HG02623 (cell line): ENCODE measurements around the gene GABRA6.

Experiments
- ATAC-seq: cut with Tn5 transposase; IDR thresholded peaks from one replicate; pipeline ENCODE4 v1.9.1; 2021; ENCODE audit warnings: moderate library complexity; ENCODE audit not compliant: unreplicated experiment

Gene GABRA6

DNA sequence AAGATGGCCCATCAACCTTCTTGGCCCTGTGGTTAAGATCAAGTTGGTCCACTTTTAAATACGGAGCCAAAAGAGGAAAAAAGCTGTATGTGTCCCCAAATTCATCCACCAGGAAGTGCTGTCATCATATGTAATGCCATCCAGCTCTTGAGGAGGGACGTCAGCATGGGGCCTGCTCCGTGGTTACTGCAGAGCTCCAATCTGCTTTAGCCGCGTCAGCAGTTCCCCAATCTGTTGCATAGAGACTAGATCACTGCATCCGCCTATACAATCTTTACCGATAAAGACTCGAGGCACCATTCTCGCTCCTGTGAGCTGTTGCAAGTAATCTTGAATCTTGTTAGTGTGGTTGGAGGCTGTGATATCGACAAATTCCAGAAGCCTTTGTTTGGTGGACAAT, 65.7 kb downstream of the GABRA6 start:
- ATAC-seq, result no peak
